ENCODE measurements around the gene PRKAG2. TPM values are rescaled to one million over a fixed set of nuclear protein-coding genes. Genes with fewer than 3 reads are reported as not detected.

PRKAG2 gene
- total and polyA plus RNA-seq, 4 donors: 3.6 to 25.1 (median 16.8) TPM

- H3K27ac ChIP-seq (ENCODE audit: low read depth in 1 of 2, low read length in 2 of 2): no peak overlapping the region
- H3K27me3 ChIP-seq (ENCODE audit: control insufficient read depth in 4 of 4, insufficient read depth in 4 of 4, low read length in 3 of 4): no peaks in the 10 kb centered on the region
- 94% methylated on average over 5 of the region's 5 CpGs for WGBS
Observed at GRCh38 chr7:151832138-151832537, 44.8 kb downstream of the PRKAG2 start.

GRCh38 chr7:151831606-151832005 is 45.3 kb downstream of the PRKAG2 start:
- DNase-seq (ENCODE audit: low spot score): no peak
- peaks cover 0 to 9% (median 1%) of the 10 kb centered on the region in 4 donors for H3K36me3 ChIP-seq (ENCODE audit: control insufficient read depth in 4 of 4, insufficient read depth in 3 of 4, low read depth in 1 of 4, low read length in 3 of 4)

More at GRCh38 chr7:151832138-151832537, 44.8 kb downstream of the PRKAG2 start:
- H3K9me3 ChIP-seq (ENCODE audit: control insufficient read depth in 4 of 4, low read length in 3 of 4): no peaks in the 10 kb centered on the region
- no peak overlapping the region for H3K9ac ChIP-seq (ENCODE audit: low read depth in 1 of 2, low read length in 2 of 2)
- peaks cover 0 to 9% (median 0%) of the 10 kb centered on the region in 4 donors for H3K4me1 ChIP-seq (ENCODE audit: control insufficient read depth in 4 of 4, insufficient read depth in 4 of 4, low read length in 3 of 4)
- TF ChIP-seq HNF4A (conservative IDR thresholded peaks at IDR 0.05): no peak
- TF ChIP-seq RXRA (IDR thresholded peaks at IDR 0.05): no peak
- TF ChIP-seq GABPA (IDR thresholded peaks at IDR 0.05 in 1 of 2, conservative IDR thresholded peaks at IDR 0.05 in 1 of 2): no peak
- TF ChIP-seq MAX (IDR thresholded peaks at IDR 0.05): no peak
- TF ChIP-seq FOXA2 (IDR thresholded peaks at IDR 0.05): no peak
- TF ChIP-seq SP1 (IDR thresholded peaks at IDR 0.05): no peak
- no peak for TF ChIP-seq FOXA1 (IDR thresholded peaks at IDR 0.05)
- no peak for TF ChIP-seq ATF3 (IDR thresholded peaks at IDR 0.05)
- TF ChIP-seq YY1 (IDR thresholded peaks at IDR 0.05): no peak
- no peak for TF ChIP-seq JUND (IDR thresholded peaks at IDR 0.05)
- TF ChIP-seq EGR1 (IDR thresholded peaks at IDR 0.05; ENCODE audit: low read depth in 2 of 2): no peak
- no peak for TF ChIP-seq NR2F2 (IDR thresholded peaks at IDR 0.05)
- TF ChIP-seq TAF1 (conservative IDR thresholded peaks at IDR 0.05): no peak
- DNase-seq (ENCODE audit: low spot score): no peak
- H3K36me3 ChIP-seq (ENCODE audit: control insufficient read depth in 4 of 4, insufficient read depth in 3 of 4, low read depth in 1 of 4, low read length in 3 of 4): peaks cover 0 to 9% (median 1%) of the 10 kb centered on the region in 4 donors
- no peak overlapping the region for H3K4me3 ChIP-seq (ENCODE audit: low read depth in 1 of 3, low read length in 3 of 3)

GRCh38 chr7:151830121-151830830 is 46.6 kb downstream of the PRKAG2 start:
- no peaks in the 10 kb centered on the region for H3K9me3 ChIP-seq (ENCODE audit: control insufficient read depth in 4 of 4, low read length in 3 of 4)
- WGBS: 91% methylated on average over 26 of the region's 26 CpGs
- TF ChIP-seq GABPA (IDR thresholded peaks at IDR 0.05 in 1 of 2, conservative IDR thresholded peaks at IDR 0.05 in 1 of 2) (no peak), JUND (IDR thresholded peaks at IDR 0.05) (no peak), HNF4A (conservative IDR thresholded peaks at IDR 0.05) (no peak), SP1 (IDR thresholded peaks at IDR 0.05) (no peak), FOXA1 (IDR thresholded peaks at IDR 0.05) (no peak), ATF3 (IDR thresholded peaks at IDR 0.05) (no peak), CTCF (IDR thresholded peaks at IDR 0.05; ENCODE audit: low read depth, low read length, missing input control) (no peak), MAX (IDR thresholded peaks at IDR 0.05) (no peak), EGR1 (IDR thresholded peaks at IDR 0.05; ENCODE audit: low read depth in 2 of 2) (no peak), REST (IDR thresholded peaks at IDR 0.05) (no peak), FOXA2 (IDR thresholded peaks at IDR 0.05) (no peak), RAD21 (IDR thresholded peaks at IDR 0.05) (no peak)

More at GRCh38 chr7:151831606-151832005, 45.3 kb downstream of the PRKAG2 start:
- TF ChIP-seq JUND (IDR thresholded peaks at IDR 0.05) (no peak), ATF3 (IDR thresholded peaks at IDR 0.05) (no peak)
- no peaks in the 10 kb centered on the region for H3K27me3 ChIP-seq (ENCODE audit: control insufficient read depth in 4 of 4, insufficient read depth in 4 of 4, low read length in 3 of 4)
- no peaks in the 10 kb centered on the region for H3K9me3 ChIP-seq (ENCODE audit: control insufficient read depth in 4 of 4, low read length in 3 of 4)
- peaks cover 0 to 9% (median under 1%) of the 10 kb centered on the region in 4 donors for H3K4me1 ChIP-seq (ENCODE audit: control insufficient read depth in 4 of 4, insufficient read depth in 4 of 4, low read length in 3 of 4)
- 91% methylated on average over 13 of the region's 13 CpGs for WGBS
- no peak overlapping the region for H3K27ac ChIP-seq (ENCODE audit: low read depth in 1 of 2, low read length in 2 of 2)
- H3K4me3 ChIP-seq (ENCODE audit: low read depth in 1 of 3, low read length in 3 of 3): no peak overlapping the region
- no peak overlapping the region for H3K9ac ChIP-seq (ENCODE audit: low read depth in 1 of 2, low read length in 2 of 2)

More at GRCh38 chr7:151830121-151830830, 46.6 kb downstream of the PRKAG2 start:
- Histone ChIP-seq H3K9ac (ENCODE audit: low read depth in 1 of 2, low read length in 2 of 2) (no peak overlapping the region), H3K27me3 (ENCODE audit: control insufficient read depth in 4 of 4, insufficient read depth in 4 of 4, low read length in 3 of 4) (no peaks in the 10 kb centered on the region), H3K4me1 (ENCODE audit: control insufficient read depth in 4 of 4, insufficient read depth in 4 of 4, low read length in 3 of 4) (peaks cover 0 to 15% (median 7%) of the 10 kb centered on the region in 4 donors), H3K36me3 (ENCODE audit: control insufficient read depth in 4 of 4, insufficient read depth in 3 of 4, low read depth in 1 of 4, low read length in 3 of 4) (peaks cover 0 to 9% (median 1%) of the 10 kb centered on the region in 4 donors), H3K27ac (ENCODE audit: low read depth in 1 of 2, low read length in 2 of 2) (no peak overlapping the region), H3K4me3 (ENCODE audit: low read depth in 1 of 3, low read length in 3 of 3) (no peak overlapping the region)
- no peak for DNase-seq (ENCODE audit: low spot score)
